UCSD-AML1 (cell line): Measurements from ENCODE around the gene RSU1.
"Not testable (repeated sequence)": the region's sequence is repeated elsewhere in the genome, so short reads cannot be mapped to it uniquely, and the experiment has no call there.

Experiments
- DNase-seq: peaks from one replicate; lab custom pipeline; 2025; ENCODE audit not compliant: unreplicated experiment; lab: John Stamatoyannopoulos, UW

The RSU1 gene

DNA sequence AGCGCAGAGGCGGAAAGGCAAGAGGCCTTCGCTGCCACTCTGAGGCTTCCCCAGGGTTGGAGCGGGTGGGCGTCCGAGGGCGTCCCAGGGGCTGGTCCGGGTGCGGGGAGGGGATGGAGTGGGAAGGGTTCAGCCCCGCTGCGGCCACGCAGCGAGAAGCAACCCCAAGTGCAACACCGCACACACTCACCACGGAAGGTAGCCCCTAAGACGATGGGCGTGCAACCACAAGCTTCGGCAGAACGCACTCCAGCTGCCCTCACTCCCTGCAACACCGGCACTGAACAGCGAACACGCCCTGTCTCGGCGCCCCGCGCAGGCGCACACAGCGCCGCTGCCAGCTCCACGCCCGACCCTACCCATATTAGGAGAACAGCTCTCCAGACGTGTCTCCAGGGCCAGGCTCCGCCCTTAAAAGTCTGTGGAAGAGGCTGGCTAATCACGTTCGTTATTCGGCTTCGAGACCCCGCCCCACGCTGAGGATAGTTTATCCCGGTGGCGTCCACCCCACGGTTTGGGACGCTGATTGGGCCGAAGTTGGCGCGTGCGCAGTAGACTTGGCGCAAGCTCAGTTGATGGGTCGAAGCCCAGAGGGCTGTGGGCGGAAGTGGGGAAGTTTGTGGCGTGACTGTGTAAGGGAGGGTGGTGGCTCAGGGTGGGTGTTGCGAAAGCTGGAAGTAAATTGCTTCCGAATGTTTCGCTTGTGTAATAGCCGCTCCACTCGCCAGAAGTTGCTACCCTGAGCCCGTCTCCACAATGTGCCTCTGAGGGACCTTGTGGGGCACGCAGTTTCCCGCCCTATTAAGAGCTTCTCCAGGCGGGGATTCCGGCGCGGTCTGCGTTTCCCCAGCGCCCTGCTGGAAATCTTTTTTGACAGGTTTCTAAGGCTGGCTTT lies at the start of gene RSU1:
RSU1 (minus strand) TSS at position 300 of the 895 bp plus-strand sequence. CDS start 343 bp downstream, outside the sequence.
- DNase-seq: peak; percentile 100

DNA sequence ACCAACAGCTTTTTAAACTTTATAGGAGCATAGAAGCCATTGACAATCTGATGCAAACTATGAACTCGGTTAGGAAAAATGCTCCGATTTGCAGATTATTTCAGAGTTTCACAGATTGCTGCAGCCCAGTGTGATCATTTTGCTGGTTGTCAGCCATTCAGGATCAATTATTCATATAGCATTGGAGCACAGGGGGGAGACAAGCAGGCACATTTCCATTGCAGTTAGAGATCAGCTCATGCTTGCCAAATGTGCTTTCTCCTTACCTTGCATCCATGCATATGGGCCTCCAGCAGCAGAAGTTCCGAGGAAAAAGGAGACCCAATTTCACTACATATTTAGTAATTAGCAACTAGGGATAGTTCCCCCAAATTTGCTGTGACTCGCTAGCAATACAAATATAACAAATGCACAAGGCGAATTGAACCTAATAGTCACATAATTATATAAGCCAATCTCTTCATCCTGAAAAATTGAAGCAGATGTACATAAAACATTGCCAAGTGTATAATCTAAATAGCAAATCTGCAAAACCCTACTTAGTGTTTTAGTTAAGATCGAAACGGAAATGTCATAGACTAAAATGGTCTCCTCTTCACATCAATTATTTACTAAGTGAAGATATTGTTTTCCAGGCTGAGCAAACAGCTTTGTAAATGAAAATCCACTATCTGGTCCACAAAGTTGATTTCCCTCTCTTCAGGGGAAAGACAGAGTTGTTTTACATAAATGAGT lies 49.5 kb upstream of the RSU1 start:
- no peak for DNase-seq

DNA sequence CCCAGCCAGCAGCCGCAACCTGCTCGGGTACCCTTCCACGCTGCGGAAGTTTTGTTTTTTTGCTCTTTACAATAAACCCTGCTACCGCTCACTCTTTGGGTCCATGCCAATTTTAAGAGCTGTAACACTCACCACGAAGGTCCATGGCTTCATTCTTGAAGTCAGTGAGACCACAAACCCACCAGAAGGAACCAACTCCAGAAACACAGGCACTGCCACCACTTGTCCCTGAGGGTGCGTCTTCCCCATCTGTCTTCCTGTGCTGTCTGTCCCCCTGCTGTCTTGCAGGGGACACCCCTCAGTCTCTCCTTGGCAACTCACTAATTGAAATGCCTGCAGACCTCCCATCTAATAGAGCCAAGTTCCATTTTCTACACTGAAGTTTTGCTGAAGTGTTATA lies 48.5 kb upstream of the RSU1 start:
- no peak for DNase-seq

DNA sequence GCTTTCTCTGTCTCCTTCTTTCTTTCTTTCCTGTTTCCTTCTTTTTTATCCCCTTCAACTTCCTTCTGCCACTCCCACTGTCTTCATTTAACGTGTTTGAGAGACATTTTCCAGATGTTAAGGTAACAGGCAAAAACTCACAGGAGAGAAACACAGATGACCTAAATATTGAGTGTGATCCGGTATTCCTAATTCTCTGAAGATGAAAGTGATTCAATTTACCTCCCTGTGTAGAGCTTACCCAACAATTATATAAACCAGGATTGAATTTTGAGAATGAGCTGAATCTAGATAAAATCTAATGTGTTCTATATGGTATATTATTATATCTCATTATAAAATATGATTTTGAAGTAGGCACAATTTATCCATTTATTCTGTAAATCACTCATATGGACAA lies 46.5 kb upstream of the RSU1 start:
- DNase-seq: no peak

DNA sequence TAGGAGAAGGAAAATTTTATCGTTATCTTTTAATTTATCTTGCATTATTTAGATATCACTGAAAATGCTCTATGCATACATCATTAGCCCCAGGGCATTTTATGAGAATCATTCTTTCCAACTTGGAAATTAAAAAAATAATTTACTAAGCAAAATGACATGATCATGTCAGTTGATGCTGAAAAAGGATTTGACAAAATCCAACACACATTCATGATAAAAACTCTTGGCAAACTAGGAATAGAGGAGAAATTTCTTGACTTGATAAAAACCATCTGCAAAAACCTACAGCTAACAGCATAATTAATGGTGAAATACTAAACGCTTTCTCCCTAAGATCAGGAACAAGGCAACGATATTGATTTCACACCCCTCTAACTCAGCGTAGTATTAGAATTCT lies 40.2 kb upstream of the RSU1 start:
- no peak for DNase-seq

DNA sequence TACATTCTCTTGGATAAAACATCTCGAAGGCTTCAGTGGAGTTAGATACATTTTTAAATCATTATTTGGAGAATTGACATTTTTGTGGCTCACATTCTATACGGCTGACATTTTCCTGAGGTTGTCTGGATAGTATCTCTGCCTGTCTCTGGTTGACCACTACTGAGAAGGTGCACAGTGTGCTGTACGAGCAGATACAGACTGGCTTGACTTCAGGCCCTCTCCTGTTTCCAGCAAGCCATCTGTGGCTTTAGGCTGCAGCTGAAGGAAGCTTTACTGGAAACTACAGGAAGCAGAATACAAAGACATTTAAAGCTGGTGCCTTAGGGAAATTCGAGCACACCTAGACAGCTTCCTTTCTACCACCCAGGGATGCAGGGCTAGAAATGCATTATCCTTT lies 39.3 kb upstream of the RSU1 start:
- no peak for DNase-seq

DNA sequence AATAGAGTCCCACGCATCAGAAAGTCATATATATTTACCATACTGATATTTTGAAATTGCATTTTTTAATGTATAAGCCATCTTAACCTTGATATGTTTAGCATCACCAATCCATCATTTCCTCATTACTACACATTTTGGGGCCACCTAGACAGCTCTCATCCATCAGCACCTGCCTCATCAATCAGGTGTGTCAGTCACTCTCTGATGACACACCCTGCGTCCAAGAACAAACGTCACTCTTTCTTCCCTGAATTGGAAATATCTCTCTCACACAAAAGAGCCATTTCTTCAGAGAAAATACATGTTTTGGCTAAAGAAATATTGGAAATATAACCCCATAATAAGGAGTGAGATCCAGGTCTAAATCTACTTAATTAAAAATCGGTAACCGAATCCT lies 38.9 kb upstream of the RSU1 start:
- no peak for DNase-seq

DNA sequence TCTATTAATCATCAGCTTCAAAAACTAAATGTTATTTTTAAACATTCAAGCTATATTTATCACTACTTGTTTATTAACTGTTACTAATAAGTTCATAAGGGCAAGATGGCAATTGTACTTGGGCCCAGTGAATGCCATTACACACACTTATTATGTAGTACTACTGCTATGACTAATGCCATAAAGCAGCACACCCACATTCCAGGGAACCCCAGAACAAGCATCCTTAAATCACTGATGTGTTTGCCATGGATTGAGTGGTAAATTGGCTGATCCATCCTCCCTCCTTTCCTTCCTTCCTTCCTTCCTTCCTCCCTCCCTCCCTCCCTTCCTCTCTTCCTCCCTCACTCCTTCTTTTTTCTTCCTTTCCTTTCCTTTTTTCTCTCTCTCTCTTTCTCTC lies 37.4 kb upstream of the RSU1 start:
- no peak for DNase-seq

DNA sequence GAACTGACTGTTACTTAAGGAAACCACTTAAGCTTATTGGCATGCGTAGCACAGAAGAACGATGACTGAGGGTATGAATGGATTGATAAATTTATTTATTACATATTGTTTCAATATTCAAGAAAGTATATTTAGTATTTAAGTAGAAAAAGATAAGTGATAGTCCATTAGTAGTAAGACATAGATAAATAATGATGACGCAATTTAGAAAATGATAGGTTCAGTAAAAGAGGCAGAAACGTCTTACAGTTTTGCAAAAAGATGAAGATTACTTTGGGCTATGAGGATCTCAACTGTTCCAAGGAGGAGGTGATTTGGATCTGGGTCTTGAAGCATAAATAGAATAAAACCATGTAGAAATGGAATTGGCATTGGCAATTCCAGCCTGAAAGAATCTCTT lies 36.6 kb upstream of the RSU1 start:
- no peak for DNase-seq

DNA sequence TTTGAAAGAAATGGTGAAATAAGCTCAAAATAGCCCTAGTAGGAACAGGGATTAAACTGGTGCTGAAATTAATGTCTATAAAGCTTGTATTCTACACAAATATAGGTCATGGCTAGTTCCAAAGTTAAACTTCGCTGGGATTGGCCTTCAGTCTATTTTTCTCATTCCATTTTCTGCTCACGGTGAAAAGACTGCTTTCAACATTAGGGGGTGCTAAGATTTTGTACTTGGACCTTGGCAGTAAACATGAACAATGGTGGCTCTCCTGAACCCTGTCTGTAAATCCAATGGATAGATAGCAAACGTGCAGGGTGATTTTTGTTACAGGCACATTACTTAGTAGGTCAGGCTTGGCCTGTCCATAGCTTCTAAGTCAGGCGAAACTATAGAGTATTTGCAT lies 36.0 kb upstream of the RSU1 start:
- DNase-seq: no peak

DNA sequence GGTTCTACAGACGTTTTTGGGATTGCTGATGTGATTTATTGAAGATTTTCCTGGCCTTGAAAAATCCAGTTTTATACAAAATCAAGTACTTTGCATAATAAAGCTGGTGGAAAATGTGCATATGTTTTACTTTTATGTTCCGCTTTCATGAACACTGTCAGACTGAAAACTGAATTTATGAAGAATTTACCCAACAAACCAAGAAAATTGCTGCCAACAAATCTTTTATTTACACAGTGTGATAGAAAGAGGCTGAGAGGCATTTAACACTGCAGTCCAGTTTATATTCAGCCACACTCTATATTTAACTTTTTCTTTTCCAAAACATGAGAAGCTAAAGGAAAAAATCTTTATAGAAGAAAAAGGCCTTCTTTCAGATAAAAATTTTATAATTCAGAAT lies 35.4 kb upstream of the RSU1 start:
- DNase-seq: no peak

DNA sequence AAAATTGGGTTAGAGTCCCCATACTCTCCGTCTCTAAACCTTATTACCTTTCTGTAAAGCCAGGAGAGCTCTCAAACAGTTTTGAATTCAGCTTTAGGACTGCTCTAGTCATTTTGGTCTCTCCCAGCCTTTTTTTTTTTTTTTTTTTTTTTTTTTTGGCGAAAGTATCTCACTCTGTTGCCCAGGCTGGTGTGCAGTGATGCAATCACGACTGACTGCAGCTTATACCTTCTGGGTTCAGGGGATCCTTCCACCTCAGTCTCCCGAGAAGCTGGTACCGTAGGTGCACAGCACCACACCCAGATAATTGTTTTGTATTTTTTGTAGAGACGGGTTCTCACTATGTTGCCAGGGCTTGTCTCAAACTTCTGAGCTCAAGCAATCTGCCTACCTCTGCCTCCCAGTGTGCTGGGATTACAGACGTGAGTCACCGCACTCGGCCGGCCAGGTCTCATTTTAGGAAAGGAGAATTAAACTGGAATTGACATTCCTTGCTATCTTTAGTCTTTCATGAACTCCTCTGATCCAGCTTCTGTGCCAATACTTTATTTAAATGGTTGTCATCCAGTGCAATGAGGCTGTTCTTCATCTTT lies 31.4 kb upstream of the RSU1 start:
- no peak for DNase-seq

DNA sequence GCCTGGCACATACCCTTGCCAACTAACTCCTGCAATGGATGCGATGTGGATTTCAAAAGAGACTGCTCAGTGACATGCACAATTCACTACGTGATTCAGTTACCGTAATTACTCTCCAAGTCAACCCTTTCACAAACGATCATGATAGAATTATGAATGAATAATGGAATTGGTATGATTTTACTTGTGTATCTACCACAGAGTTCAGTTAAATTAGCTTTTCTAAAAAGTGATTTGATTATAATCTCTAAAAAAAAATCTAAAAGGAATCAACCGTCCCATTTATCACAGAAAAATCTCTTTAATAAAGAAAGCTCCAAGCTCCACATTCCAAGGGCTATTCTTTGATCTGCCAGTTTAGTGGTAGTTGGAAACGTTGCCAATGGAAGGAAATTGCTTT lies 30.4 kb upstream of the RSU1 start:
- no peak for DNase-seq

DNA sequence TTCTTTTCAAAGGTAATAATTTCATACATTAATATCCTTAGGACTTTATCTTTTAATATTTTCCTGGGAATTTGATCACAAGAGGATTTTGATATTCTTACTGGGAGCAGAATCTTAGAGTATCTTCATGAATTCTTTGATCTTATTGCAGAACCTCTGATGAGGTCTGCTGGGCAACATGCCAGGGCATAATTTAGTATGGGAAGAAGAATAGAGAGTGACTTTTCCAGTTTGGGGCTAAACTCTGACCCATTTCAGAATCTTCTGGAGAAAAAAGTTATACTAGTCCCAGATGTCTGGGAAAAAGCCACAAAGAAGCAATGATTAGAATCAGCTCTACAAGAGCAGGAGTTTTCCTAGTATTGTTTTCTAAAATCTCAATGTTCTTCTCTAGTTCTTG lies 28.0 kb upstream of the RSU1 start:
- no peak for DNase-seq

DNA sequence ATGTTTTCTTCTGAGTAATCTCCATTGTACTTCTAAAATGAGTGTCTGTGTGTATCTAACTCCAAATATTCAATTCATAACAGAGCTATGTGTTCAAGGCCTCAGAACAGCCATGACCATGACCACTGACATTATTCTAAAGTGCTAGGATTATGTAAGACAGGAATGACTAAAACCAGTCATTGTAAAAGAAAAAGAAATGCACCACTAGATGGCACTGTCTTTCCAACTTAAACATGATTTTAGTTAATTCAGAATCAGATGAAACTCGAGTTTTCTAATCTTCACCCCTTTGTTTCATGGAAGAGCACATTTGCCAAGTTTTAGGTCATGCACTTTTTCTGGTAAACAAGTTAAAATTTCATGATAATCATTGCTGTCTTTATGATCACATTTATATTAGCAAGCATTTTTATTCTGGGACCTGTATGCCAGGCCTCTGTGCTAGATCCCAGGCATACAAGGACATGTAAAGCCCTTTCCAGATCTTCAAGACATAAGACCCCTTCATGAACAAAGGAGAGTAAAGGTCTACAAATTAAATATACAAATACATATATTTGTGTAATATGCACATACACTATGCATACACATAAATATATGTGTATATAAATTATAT lies 26.1 kb upstream of the RSU1 start:
- no peak for DNase-seq

DNA sequence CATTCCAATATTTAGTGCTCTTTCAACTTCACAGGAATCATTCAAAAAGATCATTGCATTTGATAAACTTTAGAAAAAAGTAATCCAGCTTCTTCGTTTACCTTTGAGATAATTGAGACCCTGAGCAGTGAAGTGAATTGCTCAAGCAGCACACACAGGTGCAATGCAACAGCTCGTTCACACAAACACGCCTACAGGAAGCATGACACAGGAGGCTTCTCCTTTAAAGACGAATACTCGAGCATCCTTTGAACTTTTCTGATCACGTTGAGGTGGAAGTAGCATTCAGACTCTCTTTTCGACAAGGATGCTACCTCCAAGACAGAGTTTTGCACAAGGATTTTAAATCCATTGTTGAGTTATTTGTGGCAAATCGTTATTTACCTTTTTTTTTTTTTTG lies 18.0 kb upstream of the RSU1 start:
- no peak for DNase-seq

DNA sequence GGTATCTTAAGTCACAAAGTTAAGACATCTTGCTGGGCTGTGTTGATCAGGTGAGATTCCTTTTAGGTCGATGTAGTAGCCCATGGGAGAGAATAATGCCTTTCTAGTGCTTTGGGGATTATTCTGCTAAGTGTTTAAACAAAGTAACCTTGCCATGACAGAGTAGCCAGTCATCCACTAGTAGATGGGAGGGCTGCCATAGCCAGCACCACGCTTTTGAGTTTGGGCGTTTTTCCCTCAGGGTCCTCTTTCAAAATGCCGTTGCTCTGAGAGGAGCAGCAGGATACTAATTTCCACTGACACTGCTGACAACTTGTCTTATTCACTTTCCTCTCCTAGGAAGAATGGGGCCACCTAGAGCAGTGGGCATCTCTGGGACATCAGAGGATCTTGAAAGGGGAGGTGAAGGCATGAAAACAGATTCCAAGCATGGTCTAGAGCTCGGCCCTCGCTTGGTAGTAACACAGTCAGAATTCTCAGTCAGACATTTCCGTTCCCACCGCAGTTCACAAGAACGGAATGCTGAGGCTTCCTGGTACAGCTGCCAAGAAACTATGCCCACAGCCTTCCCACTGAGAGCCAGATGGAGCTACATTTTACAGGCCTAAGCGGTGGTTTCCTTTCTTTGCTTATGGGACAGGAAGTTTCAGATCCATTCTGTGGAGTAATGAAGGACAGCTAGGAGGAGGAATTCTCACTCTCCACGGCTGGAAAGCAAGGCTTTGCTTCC lies 15.3 kb upstream of the RSU1 start:
- peak; percentile 41 for DNase-seq

DNA sequence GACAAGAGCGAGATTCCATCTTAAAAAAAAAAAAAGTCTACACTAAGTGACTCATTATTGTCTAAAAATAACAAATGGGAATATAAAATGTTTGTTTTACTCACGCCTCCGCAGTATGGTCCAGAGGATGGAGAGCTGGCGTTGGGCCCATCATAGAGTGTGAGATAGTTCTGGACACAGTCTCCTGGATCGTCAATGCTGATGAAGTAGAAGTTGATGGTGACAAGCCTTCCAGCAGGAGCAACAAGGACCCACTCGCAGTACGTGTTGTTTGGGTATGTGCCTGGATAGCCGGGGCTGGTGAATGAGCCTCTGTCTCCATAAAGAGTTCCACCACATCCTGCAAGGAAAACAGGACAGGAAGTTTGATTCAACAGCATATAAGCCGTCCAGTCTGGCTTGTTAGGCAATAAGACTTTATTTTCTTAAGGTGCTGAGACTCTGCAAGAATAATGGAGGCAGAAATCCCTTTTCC lies 11.5 kb upstream of the RSU1 start:
- DNase-seq: no peak

DNA sequence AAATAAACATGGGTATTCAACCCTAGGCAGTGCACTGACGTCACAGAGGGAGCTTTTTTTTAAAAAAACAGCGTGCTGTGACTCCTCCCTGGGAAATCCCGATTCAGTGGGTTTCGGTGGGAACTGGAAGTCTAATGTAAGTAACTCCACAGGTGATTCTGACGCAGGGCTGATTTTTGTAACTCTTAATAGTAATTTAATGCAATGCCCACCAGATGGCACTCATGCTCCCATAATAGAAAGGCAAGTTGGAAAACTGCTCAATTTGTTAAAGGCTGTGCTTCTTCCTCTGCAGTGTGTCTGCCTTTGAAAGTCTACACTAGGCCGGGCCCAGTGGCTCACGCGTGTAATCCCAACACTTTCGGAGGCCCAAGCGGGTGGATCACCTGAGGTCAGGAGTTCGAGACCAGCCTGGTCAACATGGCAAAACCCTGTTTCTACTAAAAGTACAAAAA lies 10.9 kb upstream of the RSU1 start:
- DNase-seq: peak; percentile 35

DNA sequence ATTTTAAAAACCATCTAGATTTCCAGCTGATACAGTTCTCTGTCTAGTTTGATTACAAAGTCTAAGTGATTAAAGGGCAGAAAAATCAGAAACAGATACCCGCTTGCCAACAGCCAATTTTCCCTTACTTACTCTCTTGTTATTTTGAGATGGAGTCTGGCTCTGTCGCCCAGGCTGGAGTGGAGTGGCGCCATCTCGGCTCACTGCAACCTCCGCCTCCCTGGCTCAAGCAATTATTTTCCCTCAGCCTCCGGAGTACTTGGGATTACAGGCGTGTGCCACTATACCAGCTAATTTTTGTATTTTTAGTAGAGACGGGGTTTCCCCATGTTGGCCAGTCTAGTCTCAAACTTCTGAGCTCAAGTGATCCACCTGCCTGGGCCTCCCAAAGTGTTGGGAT lies 10.2 kb upstream of the RSU1 start:
- not testable (repeated sequence) for DNase-seq
